Neutrophil (primary cell): ENCODE measurements around the gene SIGLEC1.
A peak's percentile ranks its signal among the peaks of the same experiment; 100 is the strongest.

ENCODE experiments used
- H3K27ac ChIP-seq: fragments of 200-600 bp; sonication (generic); 2 replicates; pipeline ENCODE4 v1.5.1; 2016; ENCODE audit warnings: mild to moderate bottlenecking, moderate library complexity
- H3K27me3 ChIP-seq: fragments of 200-600 bp; sonication (generic); 2 replicates; pipeline ENCODE4 v1.6.0; 2016; ENCODE audit warnings: mild to moderate bottlenecking
- H3K36me3 ChIP-seq: fragments of 200-600 bp; sonication (generic); 2 replicates; pipeline ENCODE4 v1.5.1; 2017
- H3K4me1 ChIP-seq, 2 experiments: fragments of 200-600 bp in 1 of 2; sonication (generic) in 1 of 2; 1 replicate in 1 of 2; 2 replicates in 1 of 2; pipeline versions ENCODE4 v1.5.1 to v1.6.1; 2013 to 2016; ENCODE audit warnings: low read depth in 1 of 2, low read length in 1 of 2, mild to moderate bottlenecking in 1 of 2, moderate library complexity in 1 of 2; ENCODE audit not compliant: control insufficient read depth in 1 of 2, insufficient read depth in 1 of 2
- H3K4me3 ChIP-seq, 2 experiments: fragments of 200-600 bp in 1 of 2; sonication (generic) in 1 of 2; 1 replicate in 1 of 2; 2 replicates in 1 of 2; pipeline ENCODE4 v1.5.1; 2013 to 2016; ENCODE audit warnings: low read depth in 1 of 2, low read length in 1 of 2, mild to moderate bottlenecking in 1 of 2, moderate library complexity in 1 of 2
- H3K9me3 ChIP-seq: fragments of 200-600 bp; sonication (generic); 2 replicates; pipeline ENCODE4 v1.5.1; 2016
- CTCF ChIP-seq: fragments of 200-600 bp; sonication (generic); IDR thresholded peaks from 2 replicates; pipeline ENCODE4 v1.5.1; 2016; ENCODE audit warnings: antibody characterized with exemption

The SIGLEC1 gene

GRCh38 chr20:3716195-3716834, 3.9 kb upstream of the SIGLEC1 start:
- H3K4me1 ChIP-seq: peaks cover 23 to 30% of the 10 kb centered on the region in 2 experiments
- no peaks in the 10 kb centered on the region for H3K9me3 ChIP-seq
- no peak overlapping the region for H3K4me3 ChIP-seq
- no peak for TF ChIP-seq CTCF
- H3K27me3 ChIP-seq: peaks cover 12% of the 10 kb centered on the region
- no peaks in the 10 kb centered on the region for H3K36me3 ChIP-seq
- H3K27ac ChIP-seq: no peak overlapping the region

GRCh38 chr20:3714092-3714491, 1.7 kb upstream of the SIGLEC1 start:
- TF ChIP-seq CTCF: no peak
- no peaks in the 10 kb centered on the region for H3K27me3 ChIP-seq
- no peak overlapping the region for H3K4me3 ChIP-seq
- no peaks in the 10 kb centered on the region for H3K9me3 ChIP-seq
- no peaks in the 10 kb centered on the region for H3K36me3 ChIP-seq
- H3K4me1 ChIP-seq: peaks cover 29 to 36% of the 10 kb centered on the region in 2 experiments
- H3K27ac ChIP-seq: peak overlapping the region; percentile 61

- Histone ChIP-seq H3K36me3 (no peaks in the 10 kb centered on the region), H3K27ac (peak overlapping the region; percentile 37), H3K4me3 (no peak overlapping the region), H3K9me3 (no peaks in the 10 kb centered on the region), H3K4me1 (peaks cover 29 to 36% of the 10 kb centered on the region in 2 experiments), H3K27me3 (no peaks in the 10 kb centered on the region)
- no peak for TF ChIP-seq CTCF
Observed at GRCh38 chr20:3711484-3711941, 887 bp downstream of the SIGLEC1 start.

- Histone ChIP-seq H3K4me3 (no peak overlapping the region), H3K36me3 (no peaks in the 10 kb centered on the region), H3K4me1 (peaks cover 29 to 36% of the 10 kb centered on the region in 2 experiments), H3K27me3 (no peaks in the 10 kb centered on the region), H3K9me3 (no peaks in the 10 kb centered on the region), H3K27ac (peak overlapping the region; percentile 37)
- TF ChIP-seq CTCF: peak; percentile 86
Observed at GRCh38 chr20:3710703-3711483, 1.5 kb downstream of the SIGLEC1 start.

GRCh38 chr20:3710011-3710466, 2.4 kb downstream of the SIGLEC1 start:
- Histone ChIP-seq H3K36me3 (no peaks in the 10 kb centered on the region), H3K27me3 (no peaks in the 10 kb centered on the region), H3K4me3 (no peak overlapping the region), H3K27ac (no peak overlapping the region), H3K9me3 (no peaks in the 10 kb centered on the region), H3K4me1 (peaks cover 29 to 36% of the 10 kb centered on the region in 2 experiments)
- TF ChIP-seq CTCF: no peak
